ENCODE results near the gene GNAQ. TPM values are rescaled to one million over a fixed set of nuclear protein-coding genes. Genes with fewer than 3 reads are reported as not detected.

The GNAQ gene
- polyA plus RNA-seq, 2 donors: 11.3 to 12.8 TPM

GRCh38 chr9:77743386-77743785 is 288.2 kb downstream of the GNAQ start:
- H3K4me1 ChIP-seq (ENCODE audit: control insufficient read depth in 2 of 2, insufficient read depth in 2 of 2, low read length in 1 of 2): peaks cover 0 to 2% of the 10 kb centered on the region in 2 donors
- no peaks in the 10 kb centered on the region for H3K9me3 ChIP-seq (ENCODE audit: control insufficient read depth in 2 of 2, insufficient read depth in 1 of 2, low read depth in 1 of 2, low read length in 1 of 2)
- no peaks in the 10 kb centered on the region for H3K27me3 ChIP-seq (ENCODE audit: control insufficient read depth in 1 of 2, insufficient read depth in 2 of 2, low read length in 2 of 2)
- WGBS, 2 donors: 73% methylated on average over 1 of the region's 1 CpG
- H3K27ac ChIP-seq (ENCODE audit: low read depth in 2 of 2, low read length in 1 of 2): no peak overlapping the region
- H3K36me3 ChIP-seq (ENCODE audit: control insufficient read depth in 2 of 2, insufficient read depth in 2 of 2, low read length in 1 of 2): no peaks in the 10 kb centered on the region
- H3K4me3 ChIP-seq (ENCODE audit: low read depth in 1 of 2, low read length in 2 of 2): no peak overlapping the region

- Histone ChIP-seq H3K27me3 (ENCODE audit: control insufficient read depth in 1 of 2, insufficient read depth in 2 of 2, low read length in 2 of 2) (no peaks in the 10 kb centered on the region), H3K36me3 (ENCODE audit: control insufficient read depth in 2 of 2, insufficient read depth in 2 of 2, low read length in 1 of 2) (no peaks in the 10 kb centered on the region), H3K9me3 (ENCODE audit: control insufficient read depth in 2 of 2, insufficient read depth in 1 of 2, low read depth in 1 of 2, low read length in 1 of 2) (no peaks in the 10 kb centered on the region), H3K4me3 (ENCODE audit: low read depth in 1 of 2, low read length in 2 of 2) (no peak overlapping the region), H3K4me1 (ENCODE audit: control insufficient read depth in 2 of 2, insufficient read depth in 2 of 2, low read length in 1 of 2) (no peaks in the 10 kb centered on the region), H3K27ac (ENCODE audit: low read depth in 2 of 2, low read length in 1 of 2) (no peak overlapping the region)
- 87 to 93% methylated on average over 4 of the region's 4 CpGs for WGBS, 2 donors
Measured at GRCh38 chr9:77738932-77739331, 292.7 kb downstream of the GNAQ start.

- peaks cover 0 to 3% of the 10 kb centered on the region in 2 donors for H3K4me1 ChIP-seq (ENCODE audit: control insufficient read depth in 2 of 2, insufficient read depth in 2 of 2, low read length in 1 of 2)
- WGBS, 2 donors: 80 to 81% methylated on average over 5 of the region's 5 CpGs
- H3K27me3 ChIP-seq (ENCODE audit: control insufficient read depth in 1 of 2, insufficient read depth in 2 of 2, low read length in 2 of 2): no peaks in the 10 kb centered on the region
- no peak overlapping the region for H3K4me3 ChIP-seq (ENCODE audit: low read depth in 1 of 2, low read length in 2 of 2)
- H3K36me3 ChIP-seq (ENCODE audit: control insufficient read depth in 2 of 2, insufficient read depth in 2 of 2, low read length in 1 of 2): no peaks in the 10 kb centered on the region
- peaks cover 0 to 2% of the 10 kb centered on the region in 2 donors for H3K9me3 ChIP-seq (ENCODE audit: control insufficient read depth in 2 of 2, insufficient read depth in 1 of 2, low read depth in 1 of 2, low read length in 1 of 2)
- no peak overlapping the region for H3K27ac ChIP-seq (ENCODE audit: low read depth in 2 of 2, low read length in 1 of 2)
Measured at GRCh38 chr9:77735494-77735893, 296.1 kb downstream of the GNAQ start.

- Histone ChIP-seq H3K4me3 (ENCODE audit: low read depth in 1 of 2, low read length in 2 of 2) (no peak overlapping the region), H3K36me3 (ENCODE audit: control insufficient read depth in 2 of 2, insufficient read depth in 2 of 2, low read length in 1 of 2) (peaks cover 2 to 4% of the 10 kb centered on the region in 2 donors), H3K4me1 (ENCODE audit: control insufficient read depth in 2 of 2, insufficient read depth in 2 of 2, low read length in 1 of 2) (peaks cover 3% of the 10 kb centered on the region in 2 donors), H3K9me3 (ENCODE audit: control insufficient read depth in 2 of 2, insufficient read depth in 1 of 2, low read depth in 1 of 2, low read length in 1 of 2) (peaks cover 0 to 2% of the 10 kb centered on the region in 2 donors), H3K27me3 (ENCODE audit: control insufficient read depth in 1 of 2, insufficient read depth in 2 of 2, low read length in 2 of 2) (no peaks in the 10 kb centered on the region), H3K27ac (ENCODE audit: low read depth in 2 of 2, low read length in 1 of 2) (no peak overlapping the region)
- WGBS, 2 donors: 68 to 70% methylated on average over 8 of the region's 8 CpGs
Measured at GRCh38 chr9:77731930-77732329, 299.7 kb downstream of the GNAQ start.

- WGBS, 2 donors: 92 to 94% methylated on average over 5 of the region's 5 CpGs
- Histone ChIP-seq H3K27me3 (ENCODE audit: control insufficient read depth in 1 of 2, insufficient read depth in 2 of 2, low read length in 2 of 2) (no peaks in the 10 kb centered on the region), H3K27ac (ENCODE audit: low read depth in 2 of 2, low read length in 1 of 2) (no peak overlapping the region), H3K9me3 (ENCODE audit: control insufficient read depth in 2 of 2, insufficient read depth in 1 of 2, low read depth in 1 of 2, low read length in 1 of 2) (peaks cover 0 to 2% of the 10 kb centered on the region in 2 donors), H3K4me3 (ENCODE audit: low read depth in 1 of 2, low read length in 2 of 2) (no peak overlapping the region), H3K36me3 (ENCODE audit: control insufficient read depth in 2 of 2, insufficient read depth in 2 of 2, low read length in 1 of 2) (peaks cover 2 to 4% of the 10 kb centered on the region in 2 donors), H3K4me1 (ENCODE audit: control insufficient read depth in 2 of 2, insufficient read depth in 2 of 2, low read length in 1 of 2) (peaks cover 3% of the 10 kb centered on the region in 2 donors)
Measured at GRCh38 chr9:77731008-77731698, 300.5 kb downstream of the GNAQ start.

- H3K27me3 ChIP-seq (ENCODE audit: control insufficient read depth in 1 of 2, insufficient read depth in 2 of 2, low read length in 2 of 2): no peaks in the 10 kb centered on the region
- H3K9me3 ChIP-seq (ENCODE audit: control insufficient read depth in 2 of 2, insufficient read depth in 1 of 2, low read depth in 1 of 2, low read length in 1 of 2): peaks cover 0 to 2% of the 10 kb centered on the region in 2 donors
- H3K4me3 ChIP-seq (ENCODE audit: low read depth in 1 of 2, low read length in 2 of 2): no peak overlapping the region
- peaks cover 3% of the 10 kb centered on the region in 2 donors for H3K4me1 ChIP-seq (ENCODE audit: control insufficient read depth in 2 of 2, insufficient read depth in 2 of 2, low read length in 1 of 2)
- H3K27ac ChIP-seq (ENCODE audit: low read depth in 2 of 2, low read length in 1 of 2): no peak overlapping the region
- WGBS, 2 donors: 94 to 98% methylated on average over 1 of the region's 1 CpG
- H3K36me3 ChIP-seq (ENCODE audit: control insufficient read depth in 2 of 2, insufficient read depth in 2 of 2, low read length in 1 of 2): peaks cover 4% of the 10 kb centered on the region in 2 donors
Measured at GRCh38 chr9:77729177-77729576, 302.4 kb downstream of the GNAQ start.

GRCh38 chr9:77726814-77727213 is 304.8 kb downstream of the GNAQ start:
- Histone ChIP-seq H3K27ac (ENCODE audit: low read depth in 2 of 2, low read length in 1 of 2) (no peak overlapping the region), H3K27me3 (ENCODE audit: control insufficient read depth in 1 of 2, insufficient read depth in 2 of 2, low read length in 2 of 2) (no peaks in the 10 kb centered on the region), H3K9me3 (ENCODE audit: control insufficient read depth in 2 of 2, insufficient read depth in 1 of 2, low read depth in 1 of 2, low read length in 1 of 2) (no peaks in the 10 kb centered on the region), H3K4me1 (ENCODE audit: control insufficient read depth in 2 of 2, insufficient read depth in 2 of 2, low read length in 1 of 2) (peaks cover under 1 to 3% of the 10 kb centered on the region in 2 donors), H3K36me3 (ENCODE audit: control insufficient read depth in 2 of 2, insufficient read depth in 2 of 2, low read length in 1 of 2) (peaks cover 4% of the 10 kb centered on the region in 2 donors), H3K4me3 (ENCODE audit: low read depth in 1 of 2, low read length in 2 of 2) (no peak overlapping the region)
- WGBS, 2 donors: 90 to 91% methylated on average over 1 of the region's 1 CpG

- no peak overlapping the region for H3K27ac ChIP-seq (ENCODE audit: low read depth in 2 of 2, low read length in 1 of 2)
- H3K36me3 ChIP-seq (ENCODE audit: control insufficient read depth in 2 of 2, insufficient read depth in 2 of 2, low read length in 1 of 2): peaks cover 4% of the 10 kb centered on the region in 2 donors
- no peaks in the 10 kb centered on the region for H3K9me3 ChIP-seq (ENCODE audit: control insufficient read depth in 2 of 2, insufficient read depth in 1 of 2, low read depth in 1 of 2, low read length in 1 of 2)
- H3K4me3 ChIP-seq (ENCODE audit: low read depth in 1 of 2, low read length in 2 of 2): no peak overlapping the region
- H3K4me1 ChIP-seq (ENCODE audit: control insufficient read depth in 2 of 2, insufficient read depth in 2 of 2, low read length in 1 of 2): peaks cover 0 to 3% of the 10 kb centered on the region in 2 donors
- no peaks in the 10 kb centered on the region for H3K27me3 ChIP-seq (ENCODE audit: control insufficient read depth in 1 of 2, insufficient read depth in 2 of 2, low read length in 2 of 2)
Measured at GRCh38 chr9:77726289-77726688, 305.3 kb downstream of the GNAQ start.

GRCh38 chr9:77725820-77726219 is 305.8 kb downstream of the GNAQ start:
- Histone ChIP-seq H3K27ac (ENCODE audit: low read depth in 2 of 2, low read length in 1 of 2) (no peak overlapping the region), H3K4me3 (ENCODE audit: low read depth in 1 of 2, low read length in 2 of 2) (no peak overlapping the region), H3K27me3 (ENCODE audit: control insufficient read depth in 1 of 2, insufficient read depth in 2 of 2, low read length in 2 of 2) (no peaks in the 10 kb centered on the region), H3K4me1 (ENCODE audit: control insufficient read depth in 2 of 2, insufficient read depth in 2 of 2, low read length in 1 of 2) (peaks cover 0 to 3% of the 10 kb centered on the region in 2 donors), H3K9me3 (ENCODE audit: control insufficient read depth in 2 of 2, insufficient read depth in 1 of 2, low read depth in 1 of 2, low read length in 1 of 2) (no peaks in the 10 kb centered on the region), H3K36me3 (ENCODE audit: control insufficient read depth in 2 of 2, insufficient read depth in 2 of 2, low read length in 1 of 2) (peaks cover 4% of the 10 kb centered on the region in 2 donors)
- WGBS, 2 donors: 69 to 76% methylated on average over 6 of the region's 6 CpGs

GRCh38 chr9:77725046-77725694 is 306.4 kb downstream of the GNAQ start:
- H3K27ac ChIP-seq (ENCODE audit: low read depth in 2 of 2, low read length in 1 of 2): no peak overlapping the region
- H3K9me3 ChIP-seq (ENCODE audit: control insufficient read depth in 2 of 2, insufficient read depth in 1 of 2, low read depth in 1 of 2, low read length in 1 of 2): no peaks in the 10 kb centered on the region
- peaks cover 0 to 3% of the 10 kb centered on the region in 2 donors for H3K4me1 ChIP-seq (ENCODE audit: control insufficient read depth in 2 of 2, insufficient read depth in 2 of 2, low read length in 1 of 2)
- no peak overlapping the region for H3K4me3 ChIP-seq (ENCODE audit: low read depth in 1 of 2, low read length in 2 of 2)
- peaks cover 4% of the 10 kb centered on the region in 2 donors for H3K36me3 ChIP-seq (ENCODE audit: control insufficient read depth in 2 of 2, insufficient read depth in 2 of 2, low read length in 1 of 2)
- WGBS, 2 donors: 46% methylated on average over 2 of the region's 2 CpGs
- H3K27me3 ChIP-seq (ENCODE audit: control insufficient read depth in 1 of 2, insufficient read depth in 2 of 2, low read length in 2 of 2): no peaks in the 10 kb centered on the region
